Neural progenitor cell (in vitro differentiated cells): Measurements from ENCODE around the gene OAS3. TPM values are rescaled to one million over a fixed set of nuclear protein-coding genes. Genes with fewer than 3 reads are reported as not detected.
"Not testable (repeated sequence)": the region's sequence is repeated elsewhere in the genome, so short reads cannot be mapped to it uniquely, and the experiment has no call there.

Experiments used
- DNase-seq: peaks from one replicate; pipeline ENCODE4 v3.0.0-alpha.2; 2016; ENCODE audit warnings: low spot score
- H2AFZ ChIP-seq: fragments of 200-600 bp; sonication (generic); replicated peaks from 2 replicates; pipeline ENCODE4 v1.6.1; 2016; ENCODE audit warnings: antibody characterized with exemption
- H3F3A ChIP-seq: fragments of 200-600 bp; sonication (generic); 2 replicates; pipeline ENCODE4 v1.6.1; 2016; ENCODE audit warnings: antibody characterized with exemption, low read depth
- H3K27ac ChIP-seq: fragments of 200-600 bp; sonication (generic); 2 replicates; pipeline ENCODE4 v1.5.1; 2016; ENCODE audit warnings: mild to moderate bottlenecking
- H3K27me3 ChIP-seq: fragments of 200-600 bp; sonication (generic); 2 replicates; pipeline ENCODE4 v1.6.1; 2016; ENCODE audit warnings: mild to moderate bottlenecking, moderate library complexity
- H3K36me3 ChIP-seq: fragments of 200-600 bp; sonication (generic); 2 replicates; pipeline ENCODE4 v1.5.1; 2016
- H3K4me1 ChIP-seq: fragments of 200-600 bp; sonication (generic); 2 replicates; pipeline ENCODE4 v1.6.1; 2016; ENCODE audit warnings: mixed run types
- H3K4me2 ChIP-seq: fragments of 200-600 bp; sonication (generic); 2 replicates; pipeline ENCODE4 v1.6.1; 2016
- H3K4me3 ChIP-seq: fragments of 200-600 bp; sonication (generic); 2 replicates; pipeline ENCODE4 v1.5.1; 2016
- H3K79me2 ChIP-seq: fragments of 200-600 bp; sonication (generic); 2 replicates; pipeline ENCODE4 v1.6.1; 2016; ENCODE audit warnings: low read depth
- H3K9ac ChIP-seq: fragments of 200-600 bp; sonication (generic); 2 replicates; pipeline ENCODE4 v1.6.1; 2016
- H3K9me3 ChIP-seq: fragments of 200-600 bp; sonication (generic); 2 replicates; pipeline ENCODE4 v1.5.1; 2016; ENCODE audit warnings: low read depth
- H4K20me1 ChIP-seq: fragments of 200-600 bp; sonication (generic); 2 replicates; pipeline ENCODE4 v1.6.1; 2016; ENCODE audit warnings: low read depth
- H3K27ac Mint-ChIP-seq: 3 replicates; pipeline ENCODE4 v1.8.0; 2021; ENCODE audit warnings: mixed read lengths
- H3K27me3 Mint-ChIP-seq: 2 replicates; pipeline ENCODE4 v1.8.0; 2022; ENCODE audit warnings: low read depth, mild to moderate bottlenecking, inconsistent platforms, moderate library complexity, mixed read lengths; ENCODE audit not compliant: insufficient read depth
- H3K36me3 Mint-ChIP-seq: 3 replicates; pipeline ENCODE4 v1.8.0; 2021; ENCODE audit warnings: mixed read lengths
- H3K4me1 Mint-ChIP-seq: 3 replicates; pipeline ENCODE4 v1.8.0; 2021; ENCODE audit warnings: mixed read lengths
- H3K4me3 Mint-ChIP-seq: 3 replicates; pipeline ENCODE4 v1.8.0; 2021; ENCODE audit warnings: mild to moderate bottlenecking, moderate library complexity, mixed read lengths
- H3K9me3 Mint-ChIP-seq: 3 replicates; pipeline ENCODE4 v1.8.0; 2020; ENCODE audit warnings: mixed read lengths
- CTCF ChIP-seq: fragments of 200-600 bp; sonication (generic); IDR thresholded peaks from 2 replicates; pipeline ENCODE4 v1.5.1; 2017; ENCODE audit warnings: antibody characterized with exemption, mild to moderate bottlenecking
- EZH2 ChIP-seq: fragments of 200-600 bp; sonication (generic); IDR thresholded peaks from 2 replicates; pipeline ENCODE4 v1.6.1; 2017; ENCODE audit warnings: antibody characterized with exemption, mild to moderate bottlenecking, moderate library complexity
- EZH2phosphoT487 ChIP-seq: fragments of 200-600 bp; sonication (generic); IDR thresholded peaks from 2 replicates; pipeline ENCODE4 v1.6.1; 2017; ENCODE audit warnings: antibody characterized with exemption
- total RNA-seq: library from RNA; depleted of rRNA; stranded (reverse); fragments of >200 nt; gene quantifications from 2 replicates; pipeline ENCODE4 v1.2.3, GENCODE V29; 2015; ENCODE audit warnings: low replicate concordance

Gene OAS3
- total RNA-seq, 1 donor from 2014 or later: not detected

GRCh38 chr12:112988224-112988623 lies 50.0 kb downstream of the OAS3 start:
- Histone ChIP-seq H3K79me2 (no peaks in the 10 kb centered on the region), H3K4me3 (no peak overlapping the region), H3K27ac (no peak overlapping the region), H3K9me3 (no peaks in the 10 kb centered on the region), H3K9ac (no peak overlapping the region), H3K27me3 (no peaks in the 10 kb centered on the region), H3K4me1 (no peaks in the 10 kb centered on the region), H3K36me3 (no peaks in the 10 kb centered on the region), H4K20me1 (no peaks in the 10 kb centered on the region), H3F3A (no peaks in the 10 kb centered on the region), H2AFZ (no peak overlapping the region), H3K4me2 (no peak overlapping the region)
- no peak overlapping the region for H3K4me3 Mint-ChIP-seq
- no peak for DNase-seq
- no peak overlapping the region for H3K27ac Mint-ChIP-seq
- peaks cover 5% of the 10 kb centered on the region for H3K9me3 Mint-ChIP-seq
- TF ChIP-seq CTCF (no peak), EZH2 (no peak), EZH2phosphoT487 (no peak)
- no peaks in the 10 kb centered on the region for H3K36me3 Mint-ChIP-seq
- no peaks in the 10 kb centered on the region for H3K27me3 Mint-ChIP-seq
- no peaks in the 10 kb centered on the region for H3K4me1 Mint-ChIP-seq

- H4K20me1 ChIP-seq, H3K36me3 Mint-ChIP-seq, H2AFZ ChIP-seq, H3K9me3 ChIP-seq, H3K27ac ChIP-seq, H3K4me2 ChIP-seq, H3K4me1 ChIP-seq, H3K9ac ChIP-seq, H3K4me3 Mint-ChIP-seq, H3K27me3 ChIP-seq, H3K79me2 ChIP-seq, H3K9me3 Mint-ChIP-seq, H3K4me3 ChIP-seq, H3F3A ChIP-seq, H3K4me1 Mint-ChIP-seq, H3K36me3 ChIP-seq, H3K27ac Mint-ChIP-seq, H3K27me3 Mint-ChIP-seq, DNase-seq: not testable (repeated sequence)
These were observed 50.6 kb downstream of the OAS3 start for GRCh38 chr12:112988823-112989385.

GRCh38 chr12:112989806-112990205 lies 51.5 kb downstream of the OAS3 start:
- peaks cover 2% of the 10 kb centered on the region for H3K9me3 Mint-ChIP-seq
- Histone ChIP-seq H3K27me3 (no peaks in the 10 kb centered on the region), H4K20me1 (no peaks in the 10 kb centered on the region), H3K4me3 (no peak overlapping the region), H3F3A (no peaks in the 10 kb centered on the region), H3K79me2 (no peaks in the 10 kb centered on the region), H3K27ac (no peak overlapping the region), H3K4me1 (no peaks in the 10 kb centered on the region), H3K9me3 (no peaks in the 10 kb centered on the region), H3K4me2 (no peak overlapping the region), H2AFZ (no peak overlapping the region), H3K36me3 (no peaks in the 10 kb centered on the region), H3K9ac (no peak overlapping the region)
- H3K36me3 Mint-ChIP-seq: no peaks in the 10 kb centered on the region
- H3K4me1 Mint-ChIP-seq: no peaks in the 10 kb centered on the region
- H3K27ac Mint-ChIP-seq: no peak overlapping the region
- no peak overlapping the region for H3K4me3 Mint-ChIP-seq
- TF ChIP-seq EZH2 (no peak), CTCF (no peak), EZH2phosphoT487 (no peak)
- H3K27me3 Mint-ChIP-seq: no peaks in the 10 kb centered on the region
- no peak for DNase-seq

- Histone ChIP-seq H3F3A (no peaks in the 10 kb centered on the region), H3K79me2 (no peaks in the 10 kb centered on the region), H3K4me1 (no peaks in the 10 kb centered on the region), H3K9ac (no peak overlapping the region), H2AFZ (no peak overlapping the region), H3K4me2 (no peak overlapping the region), H3K36me3 (no peaks in the 10 kb centered on the region), H3K4me3 (no peak overlapping the region), H3K9me3 (no peaks in the 10 kb centered on the region), H4K20me1 (no peaks in the 10 kb centered on the region), H3K27ac (no peak overlapping the region), H3K27me3 (no peaks in the 10 kb centered on the region)
- H3K27me3 Mint-ChIP-seq: peaks cover under 1% of the 10 kb centered on the region
- TF ChIP-seq EZH2phosphoT487 (no peak), EZH2 (no peak), CTCF (peak; percentile 98)
- peaks cover 5% of the 10 kb centered on the region for H3K9me3 Mint-ChIP-seq
- H3K4me1 Mint-ChIP-seq: no peaks in the 10 kb centered on the region
- H3K4me3 Mint-ChIP-seq: peak overlapping the region; percentile 37
- DNase-seq: peak; percentile 74
- H3K36me3 Mint-ChIP-seq: no peaks in the 10 kb centered on the region
- no peak overlapping the region for H3K27ac Mint-ChIP-seq
These were observed 54.5 kb downstream of the OAS3 start for GRCh38 chr12:112992541-112993398.
